MCF 10A (cell line): ENCODE data around the gene PLA2G5. TPM values are rescaled to one million over a fixed set of nuclear protein-coding genes. Genes with fewer than 3 reads are reported as not detected.

Experiments
- BruUV-seq: library from RNA; stranded (reverse); fragments of 400-500 nt; replicated peaks from 2 replicates; lab custom pipeline; 2021; lab: Mats Ljungman, UMichigan
- CTCF ChIA-PET: fragments of 300-600 bp; sonication (Branson Sonifier 250); formaldehyde crosslinking; extraction: SDS; loops from one replicate; lab custom pipeline; 2021; ENCODE audit warnings: antibody characterized with exemption, inconsistent platforms; lab: Yijun Ruan, JAX
- POLR2A ChIA-PET: fragments of 300-600, 350-650 bp; sonication (Branson Sonifier 250); formaldehyde crosslinking; extraction: SDS; loops from one replicate; lab custom pipeline; 2020; ENCODE audit warnings: antibody characterized with exemption, inconsistent platforms; lab: Yijun Ruan, JAX
- DNase-seq: peaks from one replicate; pipeline ENCODE4 v3.0.0-alpha.2; 2018; ENCODE audit not compliant: unreplicated experiment
- H3K27ac Mint-ChIP-seq: one replicate; pipeline ENCODE4 v1.8.0; 2022; ENCODE audit warnings: mild to moderate bottlenecking, low read depth, mixed read lengths; ENCODE audit not compliant: unreplicated experiment
- H3K27me3 Mint-ChIP-seq: one replicate; pipeline ENCODE4 v1.8.0; 2022; ENCODE audit warnings: mixed read lengths; ENCODE audit not compliant: insufficient read depth, unreplicated experiment
- H3K36me3 Mint-ChIP-seq: one replicate; pipeline ENCODE4 v1.8.0; 2022; ENCODE audit warnings: mild to moderate bottlenecking, moderate library complexity, mixed read lengths; ENCODE audit not compliant: insufficient read depth, unreplicated experiment
- H3K4me1 Mint-ChIP-seq: one replicate; pipeline ENCODE4 v1.8.0; 2022; ENCODE audit warnings: mixed read lengths; ENCODE audit not compliant: insufficient read depth, unreplicated experiment
- H3K4me3 Mint-ChIP-seq: one replicate; pipeline ENCODE4 v1.8.0; 2022; ENCODE audit warnings: mild to moderate bottlenecking, moderate library complexity, mixed read lengths; ENCODE audit not compliant: unreplicated experiment
- H3K9me3 Mint-ChIP-seq: one replicate; pipeline ENCODE4 v1.8.0; 2022; ENCODE audit warnings: mixed read lengths; ENCODE audit not compliant: unreplicated experiment
- intact Hi-C: fragments of 100-400 bp; cut with micrococcal nuclease; formaldehyde crosslinking; loops from 2 replicates; pipeline ENCODE4 v1.14.1; 2022
- total RNA-seq: library from RNA; stranded (reverse); gene quantifications from 2 replicates; pipeline ENCODE4 v1.2.3, GENCODE V29; 2022
- TF ChIP-seq, protein P1 (sequence below): fragments of 200-600 bp; IDR thresholded peaks from one replicate; pipeline ENCODE4 v1.8.0; 2022; ENCODE audit warnings: antibody characterized with exemption, mild to moderate bottlenecking; ENCODE audit not compliant: unreplicated experiment

Gene PLA2G5
- total RNA-seq, 1 experiment from 2014 or later = not detected

DNA sequence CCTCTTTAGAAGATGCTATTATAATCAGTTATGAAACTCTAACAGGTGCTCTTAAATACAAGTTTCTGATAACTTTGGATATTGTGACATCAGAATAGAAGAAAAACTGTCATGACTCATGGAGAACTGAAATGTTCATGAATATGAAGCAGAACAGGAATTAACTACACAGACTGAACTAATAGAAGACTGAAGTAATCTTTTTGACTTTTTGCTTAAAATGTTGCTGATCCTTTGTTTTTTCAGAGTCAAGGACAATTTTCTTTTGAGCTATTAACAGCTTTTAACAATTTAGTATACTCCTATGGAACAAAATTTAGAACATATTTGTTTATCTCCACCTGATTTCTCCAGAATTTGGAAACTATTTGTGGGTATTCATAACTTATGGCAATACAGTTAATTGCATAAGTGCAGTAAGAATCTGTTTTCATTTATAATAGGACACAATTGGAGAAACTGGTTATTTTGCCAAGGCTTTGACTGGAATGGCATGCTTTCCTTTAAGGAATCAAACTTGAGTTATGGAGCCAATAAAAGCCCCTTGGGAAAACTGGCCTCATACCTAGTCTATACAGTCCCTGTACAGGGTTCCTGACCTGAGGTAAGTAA is 18.7 kb upstream of the PLA2G5 start:
- TF ChIP-seq, protein P1, sequence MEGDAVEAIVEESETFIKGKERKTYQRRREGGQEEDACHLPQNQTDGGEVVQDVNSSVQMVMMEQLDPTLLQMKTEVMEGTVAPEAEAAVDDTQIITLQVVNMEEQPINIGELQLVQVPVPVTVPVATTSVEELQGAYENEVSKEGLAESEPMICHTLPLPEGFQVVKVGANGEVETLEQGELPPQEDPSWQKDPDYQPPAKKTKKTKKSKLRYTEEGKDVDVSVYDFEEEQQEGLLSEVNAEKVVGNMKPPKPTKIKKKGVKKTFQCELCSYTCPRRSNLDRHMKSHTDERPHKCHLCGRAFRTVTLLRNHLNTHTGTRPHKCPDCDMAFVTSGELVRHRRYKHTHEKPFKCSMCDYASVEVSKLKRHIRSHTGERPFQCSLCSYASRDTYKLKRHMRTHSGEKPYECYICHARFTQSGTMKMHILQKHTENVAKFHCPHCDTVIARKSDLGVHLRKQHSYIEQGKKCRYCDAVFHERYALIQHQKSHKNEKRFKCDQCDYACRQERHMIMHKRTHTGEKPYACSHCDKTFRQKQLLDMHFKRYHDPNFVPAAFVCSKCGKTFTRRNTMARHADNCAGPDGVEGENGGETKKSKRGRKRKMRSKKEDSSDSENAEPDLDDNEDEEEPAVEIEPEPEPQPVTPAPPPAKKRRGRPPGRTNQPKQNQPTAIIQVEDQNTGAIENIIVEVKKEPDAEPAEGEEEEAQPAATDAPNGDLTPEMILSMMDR = no peak

DNA sequence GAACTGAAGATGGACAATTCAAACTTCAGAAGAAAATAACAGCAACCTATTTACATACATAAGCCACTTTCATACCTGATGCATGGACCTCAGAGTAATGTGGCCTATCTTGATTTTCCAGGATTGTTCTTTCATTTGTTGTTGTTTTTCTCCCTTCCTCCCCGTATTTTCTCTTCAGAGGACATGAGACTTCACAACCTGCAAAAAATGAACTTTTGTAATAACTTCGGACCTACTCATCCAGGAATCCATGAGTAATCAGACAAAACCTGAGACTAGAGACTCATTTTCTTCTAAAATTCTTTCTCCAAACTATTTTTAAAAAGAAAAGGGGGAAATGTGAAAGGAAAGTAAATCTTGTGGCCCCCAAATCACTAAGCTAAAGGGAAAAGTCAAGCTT is 17.6 kb upstream of the PLA2G5 start:
- Mint-ChIP-seq H3K27me3 (no peaks in the 10 kb centered on the region), H3K9me3 (peaks cover 9% of the 10 kb centered on the region), H3K36me3 (no peaks in the 10 kb centered on the region), H3K27ac (no peak overlapping the region), H3K4me1 (peaks cover 6% of the 10 kb centered on the region), H3K4me3 (no peak overlapping the region)
- CTCF ChIA-PET = interaction anchor here (0.6 kb wide), 1 partner anchor 11 kb away, joined by 3 read pairs; no protein-coding TSS in a partner anchor
- intact Hi-C loops = no loop called here
- POLR2A ChIA-PET = no interaction called here
- BruUV-seq = no TSS peak
- DNase-seq = no peak
- TF ChIP-seq, protein P1 = no peak

More for the DNA sequence above, 18.7 kb upstream of the PLA2G5 start:
- ChIA-PET POLR2A (no interaction called here), CTCF (no interaction called here)
- H3K4me1 Mint-ChIP-seq = peaks cover 6% of the 10 kb centered on the region
- BruUV-seq = no TSS peak
- intact Hi-C loops = no loop called here
- no peaks in the 10 kb centered on the region for H3K27me3 Mint-ChIP-seq
- H3K36me3 Mint-ChIP-seq = no peaks in the 10 kb centered on the region
- no peak for DNase-seq
- H3K4me3 Mint-ChIP-seq = no peak overlapping the region
- no peak overlapping the region for H3K27ac Mint-ChIP-seq
- H3K9me3 Mint-ChIP-seq = peaks cover 9% of the 10 kb centered on the region

DNA sequence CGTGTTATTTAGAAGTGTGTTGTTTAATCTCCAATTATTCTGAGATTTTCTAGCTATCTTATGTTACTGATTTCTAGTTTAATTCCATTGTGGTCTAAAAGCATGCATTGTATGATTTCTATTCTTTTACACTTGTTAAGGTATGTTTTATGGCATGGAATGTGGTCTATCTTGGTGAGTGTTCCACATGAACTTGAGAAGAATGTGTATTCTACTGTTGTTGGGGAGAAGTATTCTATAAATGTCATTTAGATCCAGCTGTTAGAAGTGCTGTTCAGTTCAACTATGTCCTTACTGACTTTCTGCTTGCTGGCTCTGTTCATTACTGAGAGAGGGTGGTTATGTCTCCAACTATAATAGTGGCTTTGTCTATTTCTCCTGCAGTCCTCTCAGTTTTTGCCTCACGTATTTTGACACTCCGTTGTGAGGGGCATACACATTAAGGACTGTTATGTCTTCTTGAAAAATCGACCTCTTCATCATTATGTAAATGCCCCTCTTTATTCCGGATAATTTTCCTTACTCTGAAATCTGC is 12.0 kb upstream of the PLA2G5 start:
- no peak overlapping the region for H3K4me3 Mint-ChIP-seq
- ChIA-PET CTCF (no interaction called here), POLR2A (no interaction called here)
- no peaks in the 10 kb centered on the region for H3K36me3 Mint-ChIP-seq
- intact Hi-C loops = no loop called here
- H3K4me1 Mint-ChIP-seq = peaks cover 12% of the 10 kb centered on the region
- BruUV-seq = no TSS peak
- no peaks in the 10 kb centered on the region for H3K9me3 Mint-ChIP-seq
- DNase-seq = no peak
- H3K27ac Mint-ChIP-seq = no peak overlapping the region
- TF ChIP-seq, protein P1 = no peak
- no peaks in the 10 kb centered on the region for H3K27me3 Mint-ChIP-seq

DNA sequence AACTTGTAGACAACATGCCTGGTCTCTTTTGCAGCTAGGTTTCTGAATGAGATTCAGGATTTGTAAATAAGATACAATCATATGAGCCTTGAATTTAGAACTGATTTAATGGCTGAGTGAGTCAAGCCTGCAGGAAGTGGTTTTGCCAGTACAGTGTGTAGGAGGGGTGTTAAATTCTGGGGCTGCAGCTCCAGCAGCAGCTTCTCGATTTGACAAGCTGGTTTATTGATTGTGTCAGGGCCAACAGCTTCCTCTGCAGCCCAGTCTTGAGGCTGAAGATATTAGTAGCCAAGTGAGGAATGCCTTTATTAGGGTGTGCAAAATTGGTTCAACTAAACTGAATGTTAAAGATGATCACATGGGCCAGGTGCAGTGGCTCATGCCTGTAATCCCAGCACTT is 11.5 kb upstream of the PLA2G5 start:
- intact Hi-C loops = no loop called here
- Mint-ChIP-seq H3K9me3 (no peaks in the 10 kb centered on the region), H3K4me1 (peaks cover 11% of the 10 kb centered on the region), H3K36me3 (no peaks in the 10 kb centered on the region), H3K27ac (no peak overlapping the region), H3K27me3 (no peaks in the 10 kb centered on the region), H3K4me3 (no peak overlapping the region)
- ChIA-PET CTCF (no interaction called here), POLR2A (no interaction called here)
- BruUV-seq = no TSS peak
- TF ChIP-seq, protein P1 = no peak
- peak; percentile 16 for DNase-seq
